IMR-90 (cell line): ENCODE results near the gene SGO2. TPM values are rescaled to one million over a fixed set of nuclear protein-coding genes. Genes with fewer than 3 reads are reported as not detected.

Source experiments
- ATAC-seq: fragments of 200-7000 bp; cut with Tn5 transposase; 2 replicates; pipeline ENCODE4 v1.9.1; 2020; ENCODE audit warnings: low read depth, mild to moderate bottlenecking, moderate library complexity
- BruUV-seq: library from RNA; stranded (reverse); fragments of 400-500 nt; replicated peaks from 2 replicates; lab custom pipeline; 2021; lab: Mats Ljungman, UMichigan
- CTCF ChIA-PET: fragments of 300-600 bp; formaldehyde crosslinking; extraction: SDS; loops from one replicate; lab custom pipeline; 2021; ENCODE audit warnings: antibody characterized with exemption; lab: Yijun Ruan, JAX
- POLR2A ChIA-PET: fragments of 300-600 bp; sonication (Branson Sonifier 250); formaldehyde crosslinking; loops from one replicate; lab custom pipeline; 2022; ENCODE audit warnings: antibody characterized with exemption; ENCODE audit not compliant: unreplicated experiment; lab: Charles Lee
- DNase-seq: peaks from one replicate; pipeline ENCODE4 v3.0.0; 2013
- H2AFZ ChIP-seq: replicated peaks from 2 replicates; pipeline ENCODE3; 2013; ENCODE audit warnings: low read length, mild to moderate bottlenecking; ENCODE audit not compliant: poor library complexity
- H2AK5ac ChIP-seq: 2 replicates; pipeline ENCODE4 v1.6.1; 2013; ENCODE audit warnings: low read depth, low read length, inconsistent platforms
- H2AK9ac ChIP-seq: replicated peaks from 2 replicates; pipeline ENCODE3; 2013; ENCODE audit warnings: mild to moderate bottlenecking, low read depth, low read length, moderate library complexity; ENCODE audit not compliant: poor library complexity
- H2BK120ac ChIP-seq: 2 replicates; pipeline ENCODE4 v1.6.1; 2013; ENCODE audit warnings: low read depth, low read length, inconsistent platforms
- H2BK15ac ChIP-seq: 3 replicates; pipeline ENCODE4 v1.6.1; 2013; ENCODE audit warnings: low read depth, low read length, inconsistent platforms
- H2BK20ac ChIP-seq: 2 replicates; pipeline ENCODE4 v1.6.1; 2013; ENCODE audit warnings: low read depth, mild to moderate bottlenecking, inconsistent platforms, low read length, moderate library complexity
- H2BK5ac ChIP-seq: 2 replicates; pipeline ENCODE4 v1.6.1; 2013; ENCODE audit warnings: mild to moderate bottlenecking, low read depth, low read length, inconsistent platforms; ENCODE audit not compliant: poor library complexity, severe bottlenecking
- H3K14ac ChIP-seq: replicated peaks from 2 replicates; pipeline ENCODE4 v1.6.1; 2013; ENCODE audit warnings: low read depth, low read length, inconsistent platforms
- H3K18ac ChIP-seq: 2 replicates; pipeline ENCODE4 v1.6.1; 2013; ENCODE audit warnings: low read depth, low read length, control low read depth
- H3K23ac ChIP-seq: 2 replicates; pipeline ENCODE4 v1.6.1; 2013; ENCODE audit warnings: low read depth, low read length, inconsistent platforms
- H3K27ac ChIP-seq: 2 replicates; pipeline ENCODE4 v1.5.1; 2013; ENCODE audit warnings: mild to moderate bottlenecking, control low read depth, low read length; ENCODE audit not compliant: insufficient read depth
- H3K27me3 ChIP-seq: 2 replicates; pipeline ENCODE4 v1.6.1; 2013; ENCODE audit warnings: low read length; ENCODE audit not compliant: control insufficient read depth, insufficient read depth
- H3K36me3 ChIP-seq: 2 replicates; pipeline ENCODE4 v1.6.1; 2013; ENCODE audit warnings: low read length, mixed read lengths; ENCODE audit not compliant: control insufficient read depth, insufficient read depth
- H3K4ac ChIP-seq: 2 replicates; pipeline ENCODE4 v1.6.1; 2013; ENCODE audit warnings: low read depth, low read length, inconsistent platforms
- H3K4me1 ChIP-seq: 2 replicates; pipeline ENCODE4 v1.6.1; 2013; ENCODE audit warnings: low read length, mixed read lengths; ENCODE audit not compliant: control insufficient read depth, insufficient read depth
- H3K4me2 ChIP-seq: 2 replicates; pipeline ENCODE4 v1.6.1; 2013; ENCODE audit warnings: low read depth, mild to moderate bottlenecking, control low read depth, low read length, moderate library complexity
- H3K4me3 ChIP-seq: 2 replicates; pipeline ENCODE4 v1.5.1; 2013; ENCODE audit warnings: low read depth, mild to moderate bottlenecking, control low read depth, low read length, moderate library complexity; ENCODE audit not compliant: insufficient read depth
- H3K56ac ChIP-seq: 2 replicates; pipeline ENCODE4 v1.6.1; 2013; ENCODE audit warnings: low read length, inconsistent platforms; ENCODE audit not compliant: insufficient read depth; ENCODE audit errors: extremely low read depth
- H3K79me1 ChIP-seq, 2 experiments: 2 replicates each; pipeline ENCODE4 v1.6.1; 2013; ENCODE audit warnings: low read length in 2 of 2, inconsistent platforms in 1 of 2, low read depth in 1 of 2
- H3K9ac ChIP-seq: 2 replicates; pipeline ENCODE4 v1.6.1; 2013; ENCODE audit warnings: low read depth, low read length, control low read depth
- H3K9me1 ChIP-seq: 2 replicates; pipeline ENCODE4 v1.6.1; 2013; ENCODE audit warnings: low read length, inconsistent platforms; ENCODE audit not compliant: insufficient read depth
- H3K9me3 ChIP-seq: 2 replicates; pipeline ENCODE4 v1.6.1; 2013; ENCODE audit warnings: low read length; ENCODE audit not compliant: control insufficient read depth, insufficient read depth
- H4K20me1 ChIP-seq: 2 replicates; pipeline ENCODE4 v1.6.1; 2013; ENCODE audit warnings: low read length, inconsistent platforms; ENCODE audit not compliant: insufficient read depth
- H4K5ac ChIP-seq: 2 replicates; pipeline ENCODE4 v1.6.1; 2013; ENCODE audit warnings: mild to moderate bottlenecking, low read depth, low read length, control low read depth
- H4K8ac ChIP-seq, 2 experiments: 2 replicates each; pipeline ENCODE4 v1.6.1; 2013; ENCODE audit warnings: low read depth in 2 of 2, low read length in 2 of 2, control low read depth in 1 of 2, inconsistent platforms in 1 of 2
- H4K91ac ChIP-seq: 2 replicates; pipeline ENCODE4 v1.6.1; 2013; ENCODE audit warnings: low read depth, low read length, inconsistent platforms; ENCODE audit not compliant: insufficient read depth
- BHLHE40 ChIP-seq: fragments of 150-350 bp; IDR thresholded peaks from 2 replicates; pipeline ENCODE4 v1.6.1; 2016; ENCODE audit warnings: mild to moderate bottlenecking, low read depth, low read length
- CEBPB ChIP-seq: IDR thresholded peaks from 2 replicates; pipeline ENCODE4 v1.6.1; 2012; ENCODE audit warnings: low read depth, low read length, improper control_type of control experiment
- CHD1 ChIP-seq: IDR thresholded peaks from 2 replicates; pipeline ENCODE4 v1.6.1; 2012; ENCODE audit warnings: low read depth, low read length, improper control_type of control experiment
- CTCF ChIP-seq: conservative IDR thresholded peaks from 2 replicates; pipeline ENCODE4 v1.5.1; 2012; ENCODE audit warnings: mild to moderate bottlenecking, low read depth, low read length, improper control_type of control experiment
- ELK1 ChIP-seq: fragments of 150-350 bp; IDR thresholded peaks from 2 replicates; pipeline ENCODE4 v1.6.1; 2016; ENCODE audit warnings: low read depth, mild to moderate bottlenecking, low read length, moderate library complexity, borderline replicate concordance
- NFE2L2 ChIP-seq: fragments of 150-350 bp; IDR thresholded peaks from 2 replicates; pipeline ENCODE4 v1.6.1; 2016; ENCODE audit warnings: low read depth, mild to moderate bottlenecking, low read length
- POLR2A ChIP-seq: IDR thresholded peaks from 2 replicates; pipeline ENCODE4 v1.6.1; 2012; ENCODE audit warnings: mild to moderate bottlenecking, low read depth, low read length
- RFX5 ChIP-seq: IDR thresholded peaks from 2 replicates; pipeline ENCODE4 v1.8.0; 2012; ENCODE audit warnings: low read depth, mild to moderate bottlenecking, low read length, moderate library complexity
- SMC3 ChIP-seq: fragments of 150-350 bp; IDR thresholded peaks from 2 replicates; pipeline ENCODE4 v1.6.1; 2016; ENCODE audit warnings: low read depth, mild to moderate bottlenecking, antibody characterized with exemption, low read length, moderate library complexity
- WGBS, 2 experiments: methylation state at CpG; one replicate each; pipeline versions ENCODE4 v1.1.5 to v1.1.7; 2013; ENCODE audit warnings: missing lambda C conversion rate in 2 of 2; ENCODE audit not compliant: insufficient read length in 1 of 2; ENCODE audit errors: extremely low coverage in 2 of 2; 5-methylcytosine and 5-hydroxymethylcytosine counted together
- dilution Hi-C: fragments of 300-500 bp; cut with HindIII; formaldehyde crosslinking; loops from one replicate; pipeline ENCODE4 v1.14.3; 2018; ENCODE audit warnings: low sequenced_read_pairs; ENCODE audit not compliant: unreplicated experiment
- in situ Hi-C: fragments of 300-500 bp; cut with MboI; formaldehyde crosslinking; loops from 3 replicates; pipeline ENCODE4 v1.14.3; 2019; ENCODE audit warnings: low sequenced_read_pairs, inconsistent platforms, mixed read lengths
- intact Hi-C: fragments of 100-400 bp; cut with micrococcal nuclease; formaldehyde crosslinking; loops from 2 replicates; pipeline ENCODE4 v1.10.0; 2022
- polyA plus RNA-seq, 3 experiments: library from polyadenylated mRNA; depleted of rRNA; stranded (reverse); fragments of >200 nt; gene quantifications; 2 replicates each; pipeline ENCODE4 v1.2.3, GENCODE V29; 2012; ENCODE audit warnings: low replicate concordance in 1 of 3
- total RNA-seq: library from RNA; depleted of rRNA; stranded (reverse); fragments of >200 nt; gene quantifications from 2 replicates; pipeline ENCODE4 v1.2.3, GENCODE V29; 2012

The SGO2 gene
- total and polyA plus RNA-seq, 2 of the 4 experiments (the other 2 are of a cell fraction) = 5.4 to 6.3 TPM

- no CpG with 5 or more reads among the region's 3 CpGs for WGBS, 2 experiments
- Histone ChIP-seq H4K20me1 (no peaks in the 10 kb centered on the region), H3K14ac (peak overlapping the region; percentile 90), H3K9me1 (peaks cover 9% of the 10 kb centered on the region), H2BK120ac (peak overlapping the region; percentile 99), H3K4me2 (no peak overlapping the region; the same call in 1 of the 2 replicates), H3K9me3 (no peaks in the 10 kb centered on the region), H3K9ac (no peak overlapping the region), H2BK20ac (peak overlapping the region; percentile 99), H3K18ac (peak overlapping the region; percentile 79; the same call in 1 of the 2 replicates), H4K8ac (peak overlapping the region; percentile 10 to 93; a peak in 3 of 4 replicates), H3K23ac (peak overlapping the region; percentile 87), H3K4me1 (peaks cover 16% of the 10 kb centered on the region), H3K27me3 (no peaks in the 10 kb centered on the region), H4K91ac (peak overlapping the region; percentile 96), H4K5ac (peak overlapping the region; percentile 23; the same call in 1 of the 2 replicates), H2AFZ (peak overlapping the region; percentile 44), H2BK15ac (peak overlapping the region; percentile 95), H2BK5ac (peak overlapping the region; percentile 90), H3K36me3 (no peaks in the 10 kb centered on the region), H3K4ac (peak overlapping the region; percentile 97), H2AK9ac (peak overlapping the region; percentile 88), H3K4me3 (no peak overlapping the region), H3K79me1 (peaks cover 3 to 12% of the 10 kb centered on the region in 2 experiments; a peak in 1 of 4 replicates), H3K56ac (peak overlapping the region; percentile 49; the same call in 1 of the 2 replicates), H3K27ac (peak overlapping the region; percentile 52), H2AK5ac (peak overlapping the region; percentile 99)
- no peak for DNase-seq
- ChIA-PET POLR2A (no interaction called here), CTCF (no interaction called here)
- BruUV-seq = no TSS peak
- TF ChIP-seq POLR2A (no peak), ELK1 (no peak), SMC3 (no peak), CHD1 (no peak), NFE2L2 (no peak), CTCF (no peak), RFX5 (no peak), CEBPB (no peak), BHLHE40 (no peak)
- peak; percentile 45 for ATAC-seq
- in situ Hi-C loops = no loop called here
- intact Hi-C loops = no loop called here
- dilution Hi-C loops = no loop called here
Observed at GRCh38 chr2:200608341-200609027, 82.5 kb downstream of the SGO2 start.
